Endothelial cell (in vitro differentiated cells): ENCODE measurements around the gene NUDT14. TPM values are rescaled to one million over a fixed set of nuclear protein-coding genes. Genes with fewer than 3 reads are reported as not detected.

Source experiments
- DNase-seq: peaks from one replicate; pipeline ENCODE4 v3.0.0; 2021; ENCODE audit warnings: low spot score
- H3K27ac Mint-ChIP-seq: one replicate; pipeline ENCODE4 v1.8.0; 2021; ENCODE audit warnings: mixed read lengths, inconsistent platforms; ENCODE audit not compliant: unreplicated experiment
- H3K27me3 Mint-ChIP-seq: one replicate; pipeline ENCODE4 v1.8.0; 2021; ENCODE audit warnings: mild to moderate bottlenecking, moderate library complexity, mixed read lengths, inconsistent platforms; ENCODE audit not compliant: unreplicated experiment
- H3K36me3 Mint-ChIP-seq: one replicate; pipeline ENCODE4 v1.8.0; 2021; ENCODE audit warnings: mild to moderate bottlenecking, low read depth, mixed read lengths, inconsistent platforms; ENCODE audit not compliant: unreplicated experiment
- H3K4me1 Mint-ChIP-seq: one replicate; pipeline ENCODE4 v1.8.0; 2021; ENCODE audit warnings: mild to moderate bottlenecking, mixed read lengths, inconsistent platforms; ENCODE audit not compliant: unreplicated experiment
- H3K4me3 Mint-ChIP-seq: one replicate; pipeline ENCODE4 v1.8.0; 2021; ENCODE audit warnings: mild to moderate bottlenecking, mixed read lengths, inconsistent platforms; ENCODE audit not compliant: unreplicated experiment
- H3K9me3 Mint-ChIP-seq: one replicate; pipeline ENCODE4 v1.8.0; 2021; ENCODE audit warnings: mixed read lengths, inconsistent platforms; ENCODE audit not compliant: unreplicated experiment
- CTCF ChIP-seq: fragments of 200-600 bp; sonication (generic); IDR thresholded peaks from one replicate; pipeline ENCODE4 v1.5.0; 2021; ENCODE audit warnings: antibody characterized with exemption; ENCODE audit not compliant: unreplicated experiment
- total RNA-seq: library from RNA; stranded (reverse); fragmentation: NEBNext Ultra II Directional; extraction: Animal tissue kit (Norgen Biotek cat#: 25700); gene quantifications from one replicate; pipeline ENCODE4 v1.2.1, GENCODE V29; 2021; ENCODE audit not compliant: unreplicated experiment

The NUDT14 gene
- total RNA-seq, 1 donor from 2014 or later, result 135 TPM

- TF ChIP-seq CTCF, result no peak
- Mint-ChIP-seq H3K36me3 (peaks cover 5% of the 10 kb centered on the region), H3K9me3 (peaks cover 5% of the 10 kb centered on the region), H3K4me1 (peaks cover 21% of the 10 kb centered on the region), H3K27me3 (peaks cover 17% of the 10 kb centered on the region), H3K27ac (no peak overlapping the region), H3K4me3 (no peak overlapping the region)
- no peak for DNase-seq
Measured at GRCh38 chr14:105187935-105188524, 6.9 kb upstream of the NUDT14 start.

GRCh38 chr14:105187116-105187515 is 6.0 kb upstream of the NUDT14 start:
- Mint-ChIP-seq H3K9me3 (peaks cover 5% of the 10 kb centered on the region), H3K36me3 (peaks cover 5% of the 10 kb centered on the region), H3K27me3 (peaks cover 17% of the 10 kb centered on the region), H3K4me3 (no peak overlapping the region), H3K4me1 (peaks cover 24% of the 10 kb centered on the region), H3K27ac (no peak overlapping the region)
- DNase-seq, result no peak
- no peak for TF ChIP-seq CTCF

- DNase-seq, result no peak
- no peak for TF ChIP-seq CTCF
- H3K4me1 Mint-ChIP-seq, result peaks cover 20% of the 10 kb centered on the region
- peaks cover 5% of the 10 kb centered on the region for H3K9me3 Mint-ChIP-seq
- no peak overlapping the region for H3K27ac Mint-ChIP-seq
- peaks cover 17% of the 10 kb centered on the region for H3K27me3 Mint-ChIP-seq
- H3K36me3 Mint-ChIP-seq, result peaks cover 5% of the 10 kb centered on the region
- H3K4me3 Mint-ChIP-seq, result no peak overlapping the region
Measured at GRCh38 chr14:105185973-105186372, 4.9 kb upstream of the NUDT14 start.

GRCh38 chr14:105185001-105185400 is 3.9 kb upstream of the NUDT14 start:
- H3K4me1 Mint-ChIP-seq, result peaks cover 20% of the 10 kb centered on the region
- no peak for TF ChIP-seq CTCF
- H3K36me3 Mint-ChIP-seq, result peaks cover 5% of the 10 kb centered on the region
- H3K27ac Mint-ChIP-seq, result no peak overlapping the region
- peaks cover 18% of the 10 kb centered on the region for H3K27me3 Mint-ChIP-seq
- no peak for DNase-seq
- no peak overlapping the region for H3K4me3 Mint-ChIP-seq
- H3K9me3 Mint-ChIP-seq, result peaks cover 5% of the 10 kb centered on the region

- Mint-ChIP-seq H3K36me3 (peaks cover 5% of the 10 kb centered on the region), H3K27me3 (peaks cover 14% of the 10 kb centered on the region), H3K4me1 (peaks cover 19% of the 10 kb centered on the region), H3K27ac (no peak overlapping the region), H3K4me3 (no peak overlapping the region), H3K9me3 (peaks cover 5% of the 10 kb centered on the region)
- no peak for DNase-seq
- TF ChIP-seq CTCF, result no peak
Measured at GRCh38 chr14:105184461-105184860, 3.3 kb upstream of the NUDT14 start.
